SU-DHL-6 (cell line): ENCODE data around the gene CCDC120.

Experiments used
- H2AFZ ChIP-seq: fragments of 200-600 bp; sonication (generic); 2 replicates; pipeline ENCODE4 v1.6.1; 2014; ENCODE audit warnings: low read depth, mild to moderate bottlenecking, moderate library complexity, mixed read lengths, antibody characterized with exemption, low read length; ENCODE audit not compliant: severe bottlenecking
- H3F3A ChIP-seq: fragments of 200-600 bp; shearing (Covaris generic); 2 replicates; pipeline ENCODE4 v1.6.0; 2016; ENCODE audit warnings: antibody characterized with exemption, mild to moderate bottlenecking; ENCODE audit not compliant: insufficient read depth
- H3K27ac ChIP-seq: fragments of 200-600 bp; sonication (generic); 2 replicates; pipeline ENCODE4 v1.5.1; 2016; ENCODE audit warnings: low read depth, mild to moderate bottlenecking, low read length, moderate library complexity, mixed read lengths
- H3K27me3 ChIP-seq: fragments of 200-600 bp; sonication (generic), shearing (Covaris generic); 2 replicates; pipeline ENCODE4 v1.6.0; 2014; ENCODE audit warnings: mild to moderate bottlenecking, low read length
- H3K36me3 ChIP-seq: fragments of 200-600 bp; sonication (generic); 2 replicates; pipeline ENCODE4 v1.6.1; 2014; ENCODE audit warnings: mild to moderate bottlenecking, low read length, mixed read lengths
- H3K4me2 ChIP-seq: fragments of 300-600, 200-600 bp; shearing (Covaris generic), sonication (generic); 2 replicates; pipeline ENCODE4 v1.6.0; 2014; ENCODE audit warnings: low read length, low read depth, mild to moderate bottlenecking; ENCODE audit not compliant: poor library complexity, severe bottlenecking
- H3K4me3 ChIP-seq: fragments of 200-600 bp; sonication (generic); 2 replicates; pipeline ENCODE4 v1.5.1; 2014; ENCODE audit warnings: antibody characterized with exemption, low read length, mild to moderate bottlenecking, mixed read lengths; ENCODE audit not compliant: insufficient read depth, poor library complexity, severe bottlenecking
- H3K79me2 ChIP-seq: fragments of 200-600 bp; sonication (generic); 2 replicates; pipeline ENCODE4 v1.6.1; 2014; ENCODE audit warnings: mild to moderate bottlenecking, low read length, moderate library complexity; ENCODE audit not compliant: insufficient read depth
- H3K9ac ChIP-seq: fragments of 200-600 bp; sonication (generic); 2 replicates; pipeline ENCODE4 v1.7.0; 2014; ENCODE audit warnings: mild to moderate bottlenecking, low read length
- H3K9me2 ChIP-seq: fragments of 200-600 bp; sonication (generic); replicated peaks from 2 replicates; pipeline ENCODE4 v1.6.1; 2014; ENCODE audit warnings: low read length; ENCODE audit not compliant: insufficient read depth
- H3K9me3 ChIP-seq: fragments of 200-600 bp; sonication (generic); 2 replicates; pipeline ENCODE4 v1.6.1; 2014; ENCODE audit warnings: low read length, mixed read lengths; ENCODE audit not compliant: insufficient read depth
- H4K20me1 ChIP-seq: fragments of 200-600 bp; sonication (generic); 2 replicates; pipeline ENCODE4 v1.6.1; 2014; ENCODE audit warnings: low read depth, mild to moderate bottlenecking, antibody characterized with exemption, low read length, moderate library complexity, mixed read lengths
- EZH2phosphoT487 ChIP-seq: fragments of 200-600 bp; sonication (generic), shearing (Covaris generic); conservative IDR thresholded peaks from 2 replicates; pipeline ENCODE4 v1.6.1; 2018; ENCODE audit warnings: mild to moderate bottlenecking, antibody characterized with exemption, low read length, moderate library complexity, mixed read lengths
- TF ChIP-seq, protein P1 (sequence below): fragments of 200-600 bp; sonication (generic); IDR thresholded peaks from one replicate; pipeline ENCODE4 v1.5.1; 2017; ENCODE audit warnings: antibody characterized with exemption, mild to moderate bottlenecking, low read length, moderate library complexity; ENCODE audit not compliant: insufficient read depth, poor library complexity, severe bottlenecking

CCDC120 gene

DNA sequence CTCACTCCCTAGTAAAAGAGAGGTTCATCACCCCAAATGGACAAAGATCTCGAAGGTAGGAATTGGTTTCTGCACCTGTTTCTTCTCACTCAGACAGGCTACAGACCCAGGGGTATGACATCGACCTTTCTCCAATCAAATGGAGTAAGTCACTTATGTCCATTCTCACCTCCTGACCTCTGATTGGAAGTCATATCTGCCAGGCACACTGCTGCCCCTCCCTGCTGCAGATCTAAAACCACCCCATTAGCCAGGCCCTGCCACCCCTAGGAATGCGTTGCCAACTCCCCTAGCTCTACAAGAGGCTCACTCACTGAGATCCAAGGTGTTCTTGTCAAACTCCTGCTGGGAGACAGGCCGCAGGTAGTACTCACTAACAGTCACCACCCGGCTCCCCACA is 57.9 kb downstream of the CCDC120 start:
- Histone ChIP-seq H3K36me3 (no peaks in the 10 kb centered on the region), H3K27me3 (no peaks in the 10 kb centered on the region), H3K4me2 (no peak overlapping the region), H3K9ac (no peak overlapping the region), H3F3A (no peaks in the 10 kb centered on the region), H3K79me2 (no peaks in the 10 kb centered on the region; the same call in 1 of the 2 replicates), H3K27ac (no peak overlapping the region), H3K9me2 (no peaks in the 10 kb centered on the region), H3K9me3 (no peaks in the 10 kb centered on the region), H2AFZ (no peak overlapping the region), H4K20me1 (no peaks in the 10 kb centered on the region), H3K4me3 (no peak overlapping the region)
- TF ChIP-seq, protein P1, sequence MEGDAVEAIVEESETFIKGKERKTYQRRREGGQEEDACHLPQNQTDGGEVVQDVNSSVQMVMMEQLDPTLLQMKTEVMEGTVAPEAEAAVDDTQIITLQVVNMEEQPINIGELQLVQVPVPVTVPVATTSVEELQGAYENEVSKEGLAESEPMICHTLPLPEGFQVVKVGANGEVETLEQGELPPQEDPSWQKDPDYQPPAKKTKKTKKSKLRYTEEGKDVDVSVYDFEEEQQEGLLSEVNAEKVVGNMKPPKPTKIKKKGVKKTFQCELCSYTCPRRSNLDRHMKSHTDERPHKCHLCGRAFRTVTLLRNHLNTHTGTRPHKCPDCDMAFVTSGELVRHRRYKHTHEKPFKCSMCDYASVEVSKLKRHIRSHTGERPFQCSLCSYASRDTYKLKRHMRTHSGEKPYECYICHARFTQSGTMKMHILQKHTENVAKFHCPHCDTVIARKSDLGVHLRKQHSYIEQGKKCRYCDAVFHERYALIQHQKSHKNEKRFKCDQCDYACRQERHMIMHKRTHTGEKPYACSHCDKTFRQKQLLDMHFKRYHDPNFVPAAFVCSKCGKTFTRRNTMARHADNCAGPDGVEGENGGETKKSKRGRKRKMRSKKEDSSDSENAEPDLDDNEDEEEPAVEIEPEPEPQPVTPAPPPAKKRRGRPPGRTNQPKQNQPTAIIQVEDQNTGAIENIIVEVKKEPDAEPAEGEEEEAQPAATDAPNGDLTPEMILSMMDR: no peak
- TF ChIP-seq EZH2phosphoT487: no peak

DNA sequence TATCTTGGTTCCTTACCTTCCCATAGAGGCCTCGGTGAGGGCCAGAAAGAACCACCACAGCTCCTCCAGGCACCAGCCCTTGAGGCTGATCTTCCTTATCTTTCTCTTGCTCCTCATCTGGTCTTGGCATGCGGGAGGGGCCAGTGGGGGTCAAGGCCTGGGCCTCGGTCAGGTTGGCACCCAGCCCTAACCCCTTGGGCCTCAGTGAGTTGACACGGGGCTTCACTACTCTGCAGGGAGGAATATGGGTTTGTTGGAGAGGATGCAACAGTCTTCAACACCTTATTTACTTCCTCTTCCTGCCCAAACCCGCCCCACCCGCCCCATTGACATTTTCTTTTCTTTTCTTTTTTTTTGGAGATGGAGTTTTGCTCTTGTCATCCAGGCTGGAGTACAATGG is 58.8 kb downstream of the CCDC120 start:
- Histone ChIP-seq H3K9me2 (no peaks in the 10 kb centered on the region), H3K27ac (no peak overlapping the region), H3K79me2 (peaks cover 3% of the 10 kb centered on the region), H3K4me2 (no peak overlapping the region), H3K9me3 (no peaks in the 10 kb centered on the region), H2AFZ (no peak overlapping the region), H3K9ac (no peak overlapping the region), H3K36me3 (no peaks in the 10 kb centered on the region), H4K20me1 (no peaks in the 10 kb centered on the region), H3K27me3 (no peaks in the 10 kb centered on the region), H3K4me3 (no peak overlapping the region), H3F3A (no peaks in the 10 kb centered on the region)
- no peak for TF ChIP-seq EZH2phosphoT487
- TF ChIP-seq, protein P1: no peak
